SK-N-SH (cell line): ENCODE results near the gene LOXL4. TPM values are rescaled to one million over a fixed set of nuclear protein-coding genes. Genes with fewer than 3 reads are reported as not detected.

ENCODE experiments used
- polyA plus RNA-seq, 3 experiments: library from polyadenylated mRNA; depleted of rRNA; stranded (reverse); fragments of >200 nt; gene quantifications; 2 replicates each; pipeline ENCODE4 v1.2.3, GENCODE V29; 2012

Gene LOXL4
- polyA plus RNA-seq, 1 of the 3 experiments (the other 2 are of a cell fraction), result 1.7 TPM

Other genes with a start within 250 kb of the LOXL4 start
- 0.05 and 0.18 TPM in 2 replicates for gene CRTAC1, start 237.6 kb downstream of the LOXL4 start, polyA plus RNA-seq (2012; rRNA removed)
- 6.0 and 7.4 TPM in 2 replicates for gene R3HCC1L, start 133.5 kb downstream of the LOXL4 start, polyA plus RNA-seq (2012; rRNA removed)
- gene PYROXD2, start 147.0 kb upstream of the LOXL4 start, polyA plus RNA-seq (2012; rRNA removed), result 26.5 and 26.7 TPM in 2 replicates
- gene HPS1, start 178.7 kb upstream of the LOXL4 start, polyA plus RNA-seq (2012; rRNA removed), result 39.2 and 41.4 TPM in 2 replicates